GM15510 (cell line): ENCODE data around the gene TBC1D14.

Source experiments
- POLR2A ChIP-seq: IDR thresholded peaks from 3 replicates; pipeline ENCODE4 v1.6.1; 2011; ENCODE audit warnings: borderline replicate concordance; ENCODE audit not compliant: insufficient read length; ENCODE audit errors: extremely low read depth

TBC1D14 gene

GRCh38 chr4:7073526-7074390, 164.1 kb downstream of the TBC1D14 start:
- no peak for TF ChIP-seq POLR2A

- TF ChIP-seq POLR2A, result no peak
These were observed 164.8 kb downstream of the TBC1D14 start for GRCh38 chr4:7074426-7074825.

GRCh38 chr4:7075962-7076695, 166.5 kb downstream of the TBC1D14 start:
- no peak for TF ChIP-seq POLR2A

GRCh38 chr4:7076696-7077082, 167.1 kb downstream of the TBC1D14 start:
- no peak for TF ChIP-seq POLR2A

GRCh38 chr4:7077371-7077770, 167.7 kb downstream of the TBC1D14 start:
- no peak for TF ChIP-seq POLR2A

GRCh38 chr4:7078025-7078424, 168.4 kb downstream of the TBC1D14 start:
- no peak for TF ChIP-seq POLR2A
